Suprapubic skin (tissue), 4 donors: ENCODE results near the gene GNG4. TPM values are rescaled to one million over a fixed set of nuclear protein-coding genes. Genes with fewer than 3 reads are reported as not detected.

Experiments used
- DNase-seq, 2 donors: peaks; one replicate each; pipeline ENCODE4 v3.0.0-alpha.2; 2019; ENCODE audit warnings: low spot score in 2 of 2
- H3K27ac ChIP-seq: fragments of 200-600 bp; sonication (generic); one replicate; pipeline ENCODE4 v1.5.1; 2019
- H3K27me3 ChIP-seq: fragments of 200-600 bp; sonication (generic); one replicate; pipeline ENCODE4 v1.5.1; 2019
- H3K36me3 ChIP-seq: fragments of 200-600 bp; sonication (generic); one replicate; pipeline ENCODE4 v1.5.1; 2019
- H3K4me1 ChIP-seq: fragments of 200-600 bp; sonication (generic); one replicate; pipeline ENCODE4 v1.5.1; 2019
- H3K4me3 ChIP-seq: fragments of 200-600 bp; sonication (generic); one replicate; pipeline ENCODE4 v1.5.1; 2019; ENCODE audit warnings: mild to moderate bottlenecking
- H3K9me3 ChIP-seq: fragments of 200-600 bp; sonication (generic); one replicate; pipeline ENCODE4 v1.5.1; 2019
- EP300 ChIP-seq: sonication (generic); formaldehyde crosslinking; IDR thresholded peaks from one replicate; pipeline ENCODE4 v1.6.1; 2017; ENCODE audit warnings: antibody characterized with exemption
- POLR2A ChIP-seq, 2 donors: fragments of 450-650 bp; IDR thresholded peaks; one replicate each; pipeline ENCODE4 v1.6.1; 2017; ENCODE audit warnings: antibody characterized with exemption in 2 of 2, mild to moderate bottlenecking in 2 of 2, moderate library complexity in 2 of 2
- POLR2AphosphoS5 ChIP-seq, 3 donors: sonication (generic); formaldehyde crosslinking; IDR thresholded peaks; one replicate each; pipeline ENCODE4 v1.6.1; 2017; ENCODE audit warnings: antibody characterized with exemption in 3 of 3
- WGBS: methylation state at CpG from one replicate; pipeline ENCODE4 v1.1.5; 2018; 5-methylcytosine and 5-hydroxymethylcytosine counted together
- total RNA-seq, 4 donors: library from RNA; depleted of rRNA; stranded (reverse); fragments of >200 nt; gene quantifications; one replicate each; pipeline ENCODE4 v1.1.0, GENCODE V29; 2016
- TF ChIP-seq, protein P1 (sequence below), 2 donors: fragments of 200-600 bp in 1 of 2; fragments of 450-650 bp in 1 of 2; sonication (generic) in 1 of 2; IDR thresholded peaks; one replicate each; pipeline ENCODE4 v1.5.1; 2016 to 2019; ENCODE audit warnings: antibody characterized with exemption in 2 of 2, mild to moderate bottlenecking in 1 of 2, moderate library complexity in 1 of 2

The GNG4 gene
- total RNA-seq, 4 donors from 2014 or later = 0.13 to 0.76 (median 0.72) TPM; not detected in 1

DNA sequence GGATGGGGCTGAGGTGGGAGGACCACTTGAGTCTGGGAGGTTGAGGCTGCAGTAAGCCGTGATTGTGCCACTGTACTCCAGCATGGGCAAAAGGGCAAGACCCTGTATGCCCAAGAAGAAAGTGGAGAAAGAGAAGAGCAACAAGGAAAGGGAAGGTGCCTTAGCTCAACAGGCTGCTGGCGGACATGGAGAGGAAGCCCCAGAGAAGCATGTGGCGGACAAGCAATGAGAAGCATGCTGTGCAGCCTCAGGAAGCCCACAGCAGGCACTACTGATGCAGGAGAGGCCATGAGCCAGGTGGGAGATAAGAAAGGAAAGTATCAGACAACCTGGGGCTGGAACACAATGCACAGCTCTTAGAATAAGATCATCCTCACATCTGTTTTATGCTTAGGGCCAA lies 32.6 kb upstream of the GNG4 start:
- WGBS = 96% methylated on average over 3 of the region's 3 CpGs
- Histone ChIP-seq H3K36me3 (peaks cover 52% of the 10 kb centered on the region), H3K27ac (no peak overlapping the region), H3K4me1 (no peaks in the 10 kb centered on the region), H3K4me3 (no peak overlapping the region), H3K27me3 (no peaks in the 10 kb centered on the region), H3K9me3 (no peaks in the 10 kb centered on the region)
- no peak for TF ChIP-seq EP300
- DNase-seq = no peak

DNA sequence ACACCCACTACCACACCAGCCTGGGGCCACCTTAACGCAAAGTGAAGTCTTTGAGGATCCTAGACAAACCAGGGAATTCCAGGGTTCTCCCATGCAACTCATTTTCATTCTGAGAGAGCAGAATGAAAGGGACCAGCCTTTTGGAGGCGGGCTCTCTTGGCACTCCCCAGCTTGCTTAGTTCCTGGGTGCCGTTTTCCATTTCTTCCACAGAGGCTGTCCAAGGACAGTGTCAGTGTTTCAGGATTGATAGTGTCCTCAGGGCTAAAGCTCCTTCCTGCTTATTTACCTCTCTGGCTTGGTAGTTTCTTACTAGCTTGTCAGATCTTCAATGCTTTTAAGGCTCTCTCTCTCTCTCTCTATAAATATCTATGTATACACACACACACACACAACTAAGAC lies 30.1 kb upstream of the GNG4 start:
- Histone ChIP-seq H3K9me3 (no peaks in the 10 kb centered on the region), H3K4me3 (no peak overlapping the region), H3K36me3 (peaks cover 58% of the 10 kb centered on the region), H3K27ac (no peak overlapping the region), H3K4me1 (no peaks in the 10 kb centered on the region), H3K27me3 (no peaks in the 10 kb centered on the region)
- TF ChIP-seq EP300 = no peak
- TF ChIP-seq POLR2AphosphoS5 (IDR thresholded peaks at IDR 0.05) = no peak
- TF ChIP-seq, protein P1, sequence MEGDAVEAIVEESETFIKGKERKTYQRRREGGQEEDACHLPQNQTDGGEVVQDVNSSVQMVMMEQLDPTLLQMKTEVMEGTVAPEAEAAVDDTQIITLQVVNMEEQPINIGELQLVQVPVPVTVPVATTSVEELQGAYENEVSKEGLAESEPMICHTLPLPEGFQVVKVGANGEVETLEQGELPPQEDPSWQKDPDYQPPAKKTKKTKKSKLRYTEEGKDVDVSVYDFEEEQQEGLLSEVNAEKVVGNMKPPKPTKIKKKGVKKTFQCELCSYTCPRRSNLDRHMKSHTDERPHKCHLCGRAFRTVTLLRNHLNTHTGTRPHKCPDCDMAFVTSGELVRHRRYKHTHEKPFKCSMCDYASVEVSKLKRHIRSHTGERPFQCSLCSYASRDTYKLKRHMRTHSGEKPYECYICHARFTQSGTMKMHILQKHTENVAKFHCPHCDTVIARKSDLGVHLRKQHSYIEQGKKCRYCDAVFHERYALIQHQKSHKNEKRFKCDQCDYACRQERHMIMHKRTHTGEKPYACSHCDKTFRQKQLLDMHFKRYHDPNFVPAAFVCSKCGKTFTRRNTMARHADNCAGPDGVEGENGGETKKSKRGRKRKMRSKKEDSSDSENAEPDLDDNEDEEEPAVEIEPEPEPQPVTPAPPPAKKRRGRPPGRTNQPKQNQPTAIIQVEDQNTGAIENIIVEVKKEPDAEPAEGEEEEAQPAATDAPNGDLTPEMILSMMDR (IDR thresholded peaks at IDR 0.05) = no peak
- no peak for TF ChIP-seq POLR2A (IDR thresholded peaks at IDR 0.05)
- WGBS = 84% methylated on average over 3 of the region's 3 CpGs
- DNase-seq = no peak

DNA sequence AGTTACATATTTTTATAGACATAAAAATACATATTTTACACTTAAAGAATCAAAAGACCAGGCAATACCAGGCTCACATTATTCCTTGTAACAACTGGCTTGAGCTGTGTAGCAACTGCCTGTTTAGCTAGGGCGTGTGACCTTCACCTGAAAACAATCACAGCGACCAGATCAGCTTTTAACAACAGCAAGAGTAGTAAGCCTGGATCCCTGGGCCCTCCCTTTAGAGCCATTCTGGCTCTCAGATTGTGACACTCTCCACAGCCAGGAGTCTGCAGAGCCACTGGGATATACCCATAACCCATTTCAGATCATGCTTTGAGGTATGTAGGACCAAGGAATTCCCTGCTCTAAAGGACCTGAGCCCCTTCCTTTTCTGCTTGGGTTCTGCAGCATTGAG lies 29.4 kb upstream of the GNG4 start:
- 88% methylated on average over 2 of the region's 2 CpGs for WGBS
- Histone ChIP-seq H3K27ac (no peak overlapping the region), H3K36me3 (peaks cover 58% of the 10 kb centered on the region), H3K9me3 (no peaks in the 10 kb centered on the region), H3K4me3 (no peak overlapping the region), H3K4me1 (no peaks in the 10 kb centered on the region), H3K27me3 (no peaks in the 10 kb centered on the region)
- TF ChIP-seq, protein P1 (IDR thresholded peaks at IDR 0.05) = no peak
- no peak for TF ChIP-seq POLR2AphosphoS5 (IDR thresholded peaks at IDR 0.05)
- no peak for TF ChIP-seq POLR2A (IDR thresholded peaks at IDR 0.05)
- no peak for TF ChIP-seq EP300
- no peak for DNase-seq

DNA sequence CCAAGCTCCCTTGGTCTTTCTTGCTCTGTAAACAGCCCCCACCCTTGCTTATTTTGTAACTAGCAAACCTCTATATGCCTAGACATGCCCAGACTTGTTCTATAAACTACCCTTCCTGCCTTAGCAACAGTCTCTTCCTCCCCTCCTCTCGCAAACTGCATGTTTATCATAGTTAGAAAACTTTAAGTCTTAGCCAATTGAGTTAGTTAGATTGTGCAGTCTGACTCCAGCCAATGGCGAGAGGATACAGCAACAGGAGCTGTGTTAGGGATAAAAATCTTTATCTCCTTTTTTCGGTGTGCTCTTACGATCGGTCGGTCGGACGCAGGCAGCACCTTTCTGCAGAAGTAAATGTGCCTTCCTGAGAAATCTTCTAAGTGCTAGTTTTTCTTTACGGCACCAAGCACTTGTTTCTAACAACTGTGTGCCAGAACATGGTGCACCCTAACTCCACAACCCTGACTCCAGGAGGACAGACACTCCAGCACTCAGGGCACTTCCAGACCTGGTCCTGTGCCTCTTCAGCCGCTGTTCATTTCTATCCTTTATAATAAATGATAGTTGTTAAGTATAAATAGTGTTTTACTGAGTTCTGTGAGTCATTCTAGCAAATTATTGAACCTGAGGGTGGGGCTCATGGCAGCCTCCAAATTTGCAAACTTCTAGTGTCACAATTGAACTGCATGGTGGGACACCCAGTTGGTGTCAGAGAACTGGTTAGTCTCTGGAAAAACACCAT lies 25.7 kb upstream of the GNG4 start:
- DNase-seq = no peak
- Histone ChIP-seq H3K9me3 (peaks cover 6% of the 10 kb centered on the region), H3K36me3 (peaks cover 78% of the 10 kb centered on the region), H3K4me1 (no peaks in the 10 kb centered on the region), H3K4me3 (no peak overlapping the region), H3K27me3 (no peaks in the 10 kb centered on the region), H3K27ac (no peak overlapping the region)
- WGBS = 93% methylated on average over 10 of the region's 10 CpGs
- TF ChIP-seq, protein P1 (IDR thresholded peaks at IDR 0.05) = no peak
- TF ChIP-seq POLR2AphosphoS5 (IDR thresholded peaks at IDR 0.05) (no peak), EP300 (no peak), POLR2A (IDR thresholded peaks at IDR 0.05) (no peak)

DNA sequence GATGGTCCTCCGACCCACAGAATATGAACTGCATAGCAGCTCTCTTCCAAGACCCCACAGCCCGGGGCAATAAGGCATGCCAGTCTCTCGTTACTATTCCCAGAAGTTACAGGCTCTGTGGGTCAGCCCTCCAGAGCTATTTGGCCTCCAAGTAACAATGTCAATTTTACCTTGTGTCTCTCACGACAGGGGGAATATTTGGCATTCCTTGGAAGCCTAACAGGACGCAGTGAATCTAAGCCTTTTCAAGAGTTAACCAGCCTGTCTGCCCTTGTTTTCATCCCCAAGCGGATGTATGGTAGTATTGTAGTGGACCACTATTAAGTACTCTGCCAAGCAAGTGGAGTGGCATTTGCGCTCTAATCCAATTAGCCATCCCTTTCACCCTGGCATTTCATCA lies 24.4 kb upstream of the GNG4 start:
- TF ChIP-seq POLR2A (IDR thresholded peaks at IDR 0.05) (no peak), EP300 (no peak), POLR2AphosphoS5 (IDR thresholded peaks at IDR 0.05) (no peak)
- TF ChIP-seq, protein P1 (IDR thresholded peaks at IDR 0.05) = no peak
- H3K36me3 ChIP-seq = peaks cover 81% of the 10 kb centered on the region
- no peaks in the 10 kb centered on the region for H3K4me1 ChIP-seq
- H3K4me3 ChIP-seq = no peak overlapping the region
- no peaks in the 10 kb centered on the region for H3K27me3 ChIP-seq
- H3K27ac ChIP-seq = no peak overlapping the region
- WGBS = 72% methylated on average over 7 of the region's 7 CpGs
- DNase-seq = no peak
- peaks cover 11% of the 10 kb centered on the region for H3K9me3 ChIP-seq

DNA sequence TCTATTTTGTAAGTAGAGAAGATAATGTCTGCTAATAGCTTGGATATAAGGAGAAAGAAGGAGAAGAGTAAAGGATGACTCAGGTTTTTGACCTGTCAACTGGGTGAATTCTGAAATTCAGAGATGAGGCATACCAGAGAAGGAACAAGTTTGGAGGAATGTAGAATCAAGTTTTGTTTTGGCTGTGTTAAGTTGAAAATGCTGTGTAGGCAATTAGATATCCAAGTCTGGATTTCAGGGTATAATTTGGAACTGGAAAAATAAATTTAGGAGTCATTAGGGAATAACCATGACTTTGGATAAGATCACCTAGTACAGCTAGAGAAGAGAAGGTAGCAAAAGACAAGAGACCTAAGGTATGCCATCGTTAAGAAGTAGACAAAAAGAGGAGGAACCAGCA lies 22.4 kb upstream of the GNG4 start:
- H3K36me3 ChIP-seq = peaks cover 78% of the 10 kb centered on the region
- H3K27me3 ChIP-seq = no peaks in the 10 kb centered on the region
- no peak for DNase-seq
- no peak overlapping the region for H3K4me3 ChIP-seq
- no peak overlapping the region for H3K27ac ChIP-seq
- H3K9me3 ChIP-seq = peaks cover 13% of the 10 kb centered on the region
- 97% methylated on average over 1 of the region's 1 CpG for WGBS
- H3K4me1 ChIP-seq = no peaks in the 10 kb centered on the region
- TF ChIP-seq POLR2A (IDR thresholded peaks at IDR 0.05) (no peak), POLR2AphosphoS5 (IDR thresholded peaks at IDR 0.05) (no peak), EP300 (no peak)
- TF ChIP-seq, protein P1 (IDR thresholded peaks at IDR 0.05) = no peak
